NT2/D1 (cell line): Measurements from ENCODE around the gene TLL1.

Experiments
- SUZ12 ChIP-seq: IDR thresholded peaks from 2 replicates; pipeline ENCODE4 v1.6.1; 2011; ENCODE audit not compliant: insufficient read length, insufficient read depth; ENCODE audit errors: extremely low read depth
- YY1 ChIP-seq: IDR thresholded peaks from 2 replicates; pipeline ENCODE4 v1.6.1; 2011; ENCODE audit not compliant: insufficient read length, insufficient read depth
- ZNF274 ChIP-seq: IDR thresholded peaks from 2 replicates; pipeline ENCODE4 v1.6.1; 2011; ENCODE audit warnings: mild to moderate bottlenecking, low read depth, low read length

DNA sequence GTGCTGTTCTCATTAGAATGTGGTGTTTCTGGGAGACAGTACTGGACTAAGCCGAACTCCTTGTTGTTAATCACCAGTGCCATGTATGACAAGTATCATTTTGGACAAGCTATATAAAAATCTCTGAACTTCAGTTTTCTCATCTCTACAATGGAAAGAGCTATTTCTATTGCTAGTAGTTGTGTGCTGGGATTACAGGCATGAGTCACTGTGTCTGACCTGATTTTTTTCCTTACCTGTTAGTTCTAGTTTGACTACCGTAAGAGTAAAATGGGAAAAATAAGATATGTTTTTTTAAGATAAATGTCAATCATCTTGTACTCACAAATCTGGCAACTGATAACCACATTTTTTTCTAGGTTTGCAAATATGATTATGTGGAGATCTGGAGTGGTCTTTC, 192.3 kb downstream of the TLL1 start:
- TF ChIP-seq YY1 (no peak), ZNF274 (no peak), SUZ12 (no peak)
